GM12878 (cell line): ENCODE measurements around the gene ACKR2. TPM values are rescaled to one million over a fixed set of nuclear protein-coding genes. Genes with fewer than 3 reads are reported as not detected.
A peak's percentile ranks its signal among the peaks of the same experiment; 100 is the strongest.

Experiments used
- ATAC-seq: fragments of 200-7000 bp; cut with Tn5 transposase; 3 replicates; pipeline ENCODE4 v1.9.1; 2020; ENCODE audit warnings: mild to moderate bottlenecking, moderate library complexity
- Bru-seq: library from RNA; stranded (reverse); fragments of 400-500 nt; gene quantifications from one replicate; lab custom pipeline; 2021; lab: Mats Ljungman, UMichigan
- BruChase-seq, 2 experiments: library from RNA; stranded (reverse); fragments of 400-500 nt; gene quantifications; one replicate each; lab custom pipeline; 2021; lab: Mats Ljungman, UMichigan
- BruUV-seq: library from RNA; stranded (reverse); fragments of 400-500 nt; replicated peaks from 2 replicates; lab custom pipeline; 2021; lab: Mats Ljungman, UMichigan
- CTCF ChIA-PET: fragments of 300-600 bp; sonication (Branson Sonifier 250); formaldehyde crosslinking; extraction: SDS; loops from one replicate; lab custom pipeline; 2021; ENCODE audit warnings: inconsistent platforms; lab: Yijun Ruan, JAX
- POLR2A ChIA-PET: fragments of 350-600 bp; formaldehyde crosslinking; extraction: SDS; loops from one replicate; lab custom pipeline; 2021; ENCODE audit warnings: inconsistent platforms; lab: Charles Lee
- RAD21 ChIA-PET: fragments of 300-600 bp; sonication (Branson Sonifier 250); formaldehyde crosslinking; loops from one replicate; lab custom pipeline; 2023; ENCODE audit warnings: antibody characterized with exemption; ENCODE audit not compliant: unreplicated experiment; lab: Charles Lee
- SMC1A ChIA-PET: fragments of 300-600 bp; sonication (Branson Sonifier 250); formaldehyde crosslinking; loops from one replicate; lab custom pipeline; 2023; ENCODE audit not compliant: unreplicated experiment, uncharacterized antibody; lab: Charles Lee
- DNase-seq: peaks from one replicate; pipeline ENCODE4 v3.0.0-alpha.2; 2011; ENCODE audit warnings: low read depth, low spot score
- FAIRE-seq: peaks from 3 replicates; lab custom pipeline; 2011; peaks lifted over from hg19 to GRCh38; lab: Jason Lieb, UNC
- H2AFZ ChIP-seq: 2 replicates; pipeline ENCODE4 v1.6.0; 2011; ENCODE audit warnings: low read depth, low read length, control low read depth; ENCODE audit not compliant: control insufficient read depth
- H3K27ac ChIP-seq: 2 replicates; pipeline ENCODE4 v1.5.1; 2011; ENCODE audit warnings: control low read depth; ENCODE audit not compliant: control insufficient read depth, insufficient read depth
- H3K27me3 ChIP-seq, 2 experiments: replicated peaks in 1 of 2; 2 replicates each; pipeline versions ENCODE4 v1.6.0 to v1.6.1; 2011; ENCODE audit warnings: low read length in 1 of 2; ENCODE audit not compliant: control insufficient read depth in 2 of 2, insufficient read depth in 2 of 2
- H3K36me3 ChIP-seq, 2 experiments: 2 replicates each; pipeline ENCODE4 v1.5.1; 2011; ENCODE audit warnings: low read length in 1 of 2; ENCODE audit not compliant: control insufficient read depth in 2 of 2, insufficient read depth in 2 of 2
- H3K4me1 ChIP-seq: 2 replicates; pipeline ENCODE4 v1.6.1; 2011; ENCODE audit warnings: mild to moderate bottlenecking, low read length, moderate library complexity, mixed read lengths; ENCODE audit not compliant: control insufficient read depth, insufficient read depth
- H3K4me2 ChIP-seq: 2 replicates; pipeline ENCODE4 v1.6.0; 2011; ENCODE audit warnings: control low read depth; ENCODE audit not compliant: control insufficient read depth, insufficient read depth
- H3K4me3 ChIP-seq: fragments of 200-600 bp; sonication (generic); 2 replicates; pipeline ENCODE4 v1.5.1; 2016
- H3K79me2 ChIP-seq: 2 replicates; pipeline ENCODE4 v1.6.0; 2011; ENCODE audit warnings: low read length; ENCODE audit not compliant: control insufficient read depth, insufficient read depth
- H3K9ac ChIP-seq: 2 replicates; pipeline ENCODE4 v1.8.0; 2011; ENCODE audit warnings: low read length, control low read depth, mixed read lengths; ENCODE audit not compliant: control insufficient read depth, insufficient read depth
- H3K9me3 ChIP-seq: replicated peaks from 3 replicates; pipeline ENCODE4 v1.5.1; 2011; ENCODE audit warnings: mild to moderate bottlenecking, low read length; ENCODE audit not compliant: control insufficient read depth, insufficient read depth
- H4K20me1 ChIP-seq: 2 replicates; pipeline ENCODE4 v1.6.0; 2011; ENCODE audit not compliant: control insufficient read depth, insufficient read depth
- BCL3 ChIP-seq: IDR thresholded peaks from 2 replicates; pipeline ENCODE4 v1.6.1; 2011; ENCODE audit warnings: borderline replicate concordance, low read depth, mild to moderate bottlenecking, moderate library complexity, low read length; ENCODE audit not compliant: insufficient read depth, poor library complexity, severe bottlenecking
- IKZF1 ChIP-seq: fragments of 450-650 bp; conservative IDR thresholded peaks from 2 replicates; pipeline ENCODE4 v1.6.1; 2017; ENCODE audit warnings: antibody characterized with exemption, mild to moderate bottlenecking
- IKZF2 ChIP-seq, 2 experiments: fragments of 450-650 bp; IDR thresholded peaks; 2 replicates each; pipeline ENCODE4 v1.6.1; 2017; ENCODE audit warnings: mild to moderate bottlenecking in 2 of 2, moderate library complexity in 2 of 2
- JUND ChIP-seq: IDR thresholded peaks from 2 replicates; pipeline ENCODE4 v1.6.1; 2012; ENCODE audit warnings: low read depth, mild to moderate bottlenecking, low read length, improper control_type of control experiment, moderate library complexity
- MTA2 ChIP-seq: fragments of 450-650 bp; IDR thresholded peaks from 2 replicates; pipeline ENCODE4 v1.6.1; 2016; ENCODE audit warnings: low read depth, mild to moderate bottlenecking, moderate library complexity
- PBX3 ChIP-seq: IDR thresholded peaks from 2 replicates; pipeline ENCODE4 v1.6.1; 2011; ENCODE audit warnings: mild to moderate bottlenecking, low read depth, low read length, moderate library complexity; ENCODE audit not compliant: insufficient replicate concordance
- PKNOX1 ChIP-seq: fragments of 450-650 bp; IDR thresholded peaks from 2 replicates; pipeline ENCODE4 v1.6.1; 2016; ENCODE audit warnings: mild to moderate bottlenecking
- PML ChIP-seq: IDR thresholded peaks from 2 replicates; pipeline ENCODE4 v1.6.1; 2012; ENCODE audit warnings: low read length, inconsistent platforms
- POLR2A ChIP-seq: IDR thresholded peaks from 2 replicates; pipeline ENCODE4 v1.6.1; 2011; ENCODE audit warnings: low read depth, mild to moderate bottlenecking, low read length
- RBBP5 ChIP-seq: fragments of 200-600 bp; sonication (generic); conservative IDR thresholded peaks from 2 replicates; pipeline ENCODE4 v1.6.1; 2016
- RCOR1 ChIP-seq: conservative IDR thresholded peaks from 2 replicates; pipeline ENCODE4 v1.6.1; 2012; ENCODE audit warnings: low read depth, low read length, improper control_type of control experiment
- SMARCA5 ChIP-seq: fragments of 450-650 bp; IDR thresholded peaks from 2 replicates; pipeline ENCODE4 v1.6.1; 2017; ENCODE audit warnings: mild to moderate bottlenecking
- SUPT20H ChIP-seq: IDR thresholded peaks from 2 replicates; pipeline ENCODE4 v1.6.1; 2011; ENCODE audit warnings: low read depth, mild to moderate bottlenecking, low read length, moderate library complexity, borderline replicate concordance; ENCODE audit not compliant: control insufficient read depth
- USF1 ChIP-seq: IDR thresholded peaks from 2 replicates; pipeline ENCODE4 v1.6.1; 2011; ENCODE audit warnings: borderline replicate concordance, low read depth, mild to moderate bottlenecking, moderate library complexity, mixed read lengths, low read length; ENCODE audit not compliant: insufficient read depth; ENCODE audit errors: extremely low read length
- WGBS: methylation state at CpG from one replicate; pipeline ENCODE4 v1.1.6; 2016; ENCODE audit warnings: low lambda C conversion rate; ENCODE audit not compliant: insufficient replicate concordance, insufficient coverage; ENCODE audit errors: missing lambda C conversion rate; 5-methylcytosine and 5-hydroxymethylcytosine counted together
- in situ Hi-C: fragments of 300-500 bp; cut with MboI; formaldehyde crosslinking; loops from 9 replicates; pipeline ENCODE4 v1.14.3; 2018; ENCODE audit warnings: mixed read lengths
- intact Hi-C: fragments of 100-400 bp; cut with micrococcal nuclease; formaldehyde crosslinking; loops from one replicate; pipeline ENCODE4 v1.14.2; 2022; ENCODE audit not compliant: unreplicated experiment
- long read RNA-seq, 2 experiments: library from polyadenylated mRNA; unstranded; transcript quantifications; one replicate each; pipeline ENCODE4 v2.0.0, GENCODE V29; 2019 to 2020
- polyA minus RNA-seq, 3 experiments: library from RNA; depleted of rRNA, polyadenylated mRNA; stranded (reverse); fragments of >200 nt; gene quantifications; 2 replicates each; pipeline ENCODE4 v1.2.3, GENCODE V29; 2011
- polyA plus RNA-seq, 11 experiments: library from polyadenylated mRNA; depleted of rRNA in 4 of 11; unstranded in 6 of 11; stranded (reverse) in 5 of 11; fragments of >200 nt; fragmentation: Nextera tagmentation in 4 of 11; fragmentation: Illumina TruSeq in 1 of 11; extraction: Ambion mirVana in 4 of 11; extraction: Trizol in 1 of 11; gene quantifications; 1 replicate in 1 of 11; 2 replicates in 10 of 11; pipeline versions ENCODE4 v1.2.1 to v1.2.3, GENCODE V29; 2011 to 2016; ENCODE audit warnings: inconsistent platforms in 2 of 11, missing spikeins in 2 of 11, low read depth in 1 of 11
- total RNA-seq, 4 experiments: library from RNA; depleted of rRNA in 3 of 4; stranded (reverse); fragments of >200 nt in 3 of 4; fragmentation: Illumina TruSeq in 1 of 4; extraction: Trizol in 1 of 4; gene quantifications; 2 replicates each; pipeline versions ENCODE4 v1.2.1 to v1.2.3, GENCODE V29; 2013 to 2021

The ACKR2 gene
- 1.2 and 2.2 TPM in 2 replicates for total RNA-seq (2013; cell fraction: nucleolus; rRNA removed)
- total RNA-seq (2014; rRNA removed), result 0.05 TPM in 1 of 2 replicates, not detected in the other
- 0.18 TPM in 1 of 2 replicates, not detected in the other for total RNA-seq (2014; rRNA removed; fragmentation: Illumina TruSeq; extraction: Trizol)
- 0.36 and 0.82 TPM in 2 replicates for total RNA-seq (2021)
- polyA plus RNA-seq (2011; ENCODE audit: low read depth), result not detected
- 0.13 and 0.35 TPM in 2 replicates for polyA plus RNA-seq (2011; rRNA removed)
- 0.06 and 0.10 TPM in 2 replicates for polyA plus RNA-seq (2011; cell fraction: cytosol; rRNA removed)
- 0.31 and 0.36 TPM in 2 replicates for polyA plus RNA-seq (2011; cell fraction: nucleus; rRNA removed)
- 0.18 and 0.30 TPM in 2 replicates for polyA plus RNA-seq (2012)
- polyA plus RNA-seq (2014; fragmentation: Illumina TruSeq; extraction: Trizol), result 0.28 and 0.36 TPM in 2 replicates
- under 1 TPM; 0.05 TPM for polyA plus RNA-seq (2014; fragmentation: Nextera tagmentation; extraction: Ambion mirVana)
- polyA plus RNA-seq (2014; rRNA removed), result 0.10 and 0.91 TPM in 2 replicates
- polyA plus RNA-seq (2016; fragmentation: Nextera tagmentation; extraction: Ambion mirVana), result under 1 TPM in 1 of 2 experiments, not detected in 1; 0.17 TPM
- 0.22 and 0.36 TPM in 2 replicates for polyA minus RNA-seq (2011; rRNA and poly(A)+ RNA removed)
- polyA minus RNA-seq (2011; cell fraction: cytosol; rRNA and poly(A)+ RNA removed), result not detected in 2 replicates
- 0.36 and 0.77 TPM in 2 replicates for polyA minus RNA-seq (2011; cell fraction: nucleus; rRNA and poly(A)+ RNA removed)
- Bru-seq, nascent RNA, result percentile 24 among the genes with signal in this experiment
- not detected for BruChase-seq, experiment 1, labeled RNA remaining after a 6-hour chase
- percentile 33 among the genes with signal in this experiment for BruChase-seq, experiment 2, labeled RNA remaining after a 2-hour chase
- long read RNA-seq, experiment 1, result 0 reads
- long read RNA-seq, experiment 2, partial matches to known transcripts, result 0 of 1 reads
- long read RNA-seq, experiment 2, other reads (novel, unspliced or antisense), result 1 of 1 reads

- Histone ChIP-seq H4K20me1 (no peaks in the 10 kb centered on the region), H3K27me3 (no peaks in the 10 kb centered on the region), H3K9me3 (no peaks in the 10 kb centered on the region), H3K4me3 (no peak within 1 kb of the TSS), H3K9ac (no peak within 1 kb of the TSS)
- no peak for FAIRE-seq
- ATAC-seq, result no peak
- WGBS, result 61% methylated on average over 5 of the region's 5 CpGs
- in situ Hi-C loops, result no loop called here
- ChIA-PET POLR2A (interaction anchor here (0.7 kb wide), 1 partner anchor 804 kb away, joined by 5 read pairs; no protein-coding TSS in a partner anchor), RAD21 (no interaction called here), CTCF (interaction anchor here (1.0 kb wide), 1 partner anchor 27 kb away, joined by 4 read pairs; no protein-coding TSS in a partner anchor), SMC1A (interaction anchor here (2.0 kb wide), 1 partner anchor 10 kb away, joined by 6 read pairs; no protein-coding TSS in a partner anchor)
- intact Hi-C loops, result no loop called here
- BruUV-seq, result no TSS peak
- no peak for TF ChIP-seq PKNOX1
- no peak for TF ChIP-seq SUPT20H
- no peak for TF ChIP-seq IKZF1
- TF ChIP-seq RBBP5, result no peak
- TF ChIP-seq POLR2A, result no peak
- TF ChIP-seq JUND, result no peak
- TF ChIP-seq PML, result no peak
- no peak for TF ChIP-seq SMARCA5
- no peak for TF ChIP-seq IKZF2 (IDR thresholded peaks at IDR 0.05)
- no peak for TF ChIP-seq PBX3
- TF ChIP-seq USF1, result no peak
- TF ChIP-seq MTA2, result no peak
- TF ChIP-seq BCL3, result no peak
- TF ChIP-seq RCOR1, result no peak
- TF ChIP-seq, all 136 proteins: peak for 0
- H2AFZ ChIP-seq, result no peak within 1 kb of the TSS
- H3K4me1 ChIP-seq, result no peaks in the 10 kb centered on the region
- no peak for DNase-seq
- H3K79me2 ChIP-seq, result no peaks in the 10 kb centered on the region; the same call in 1 of the 2 replicates
- H3K4me2 ChIP-seq, result no peak within 1 kb of the TSS
- H3K36me3 ChIP-seq, result no peaks in the 10 kb centered on the region
- no peak within 1 kb of the TSS for H3K27ac ChIP-seq
Observed at GRCh38 chr3:42809202-42809601, at the start of gene ACKR2. TSS of gene ACKR2 (plus strand) at chr3:42809445. CDS start at chr3:42864503, 55,058 bp downstream.
